ENCODE measurements around the gene FMOD. TPM values are rescaled to one million over a fixed set of nuclear protein-coding genes. Genes with fewer than 3 reads are reported as not detected.
"Not testable (repeated sequence)": the region's sequence is repeated elsewhere in the genome, so short reads cannot be mapped to it uniquely, and the experiment has no call there.

Gene FMOD
- total RNA-seq, 1 experiment from 2014 or later: not detected

DNA sequence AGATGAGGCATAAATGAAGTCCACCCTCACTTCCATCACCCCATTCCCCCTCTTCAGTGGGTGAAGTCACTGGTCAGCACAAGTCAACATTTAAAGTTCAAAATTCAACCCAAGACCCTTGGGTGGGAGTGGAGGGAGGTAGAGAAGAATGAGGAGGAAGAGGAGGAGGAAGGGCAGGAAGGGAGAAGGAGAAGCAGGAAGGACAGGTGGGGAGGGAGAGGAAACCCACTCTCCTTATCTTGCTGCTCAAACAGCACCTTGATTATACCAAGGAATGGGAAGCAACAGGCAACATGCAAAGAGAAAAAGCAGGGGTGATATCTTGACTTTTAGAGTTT, 49.6 kb downstream of the FMOD start:
- no peaks in the 10 kb centered on the region for H3K9me2 ChIP-seq (replicated peaks; ENCODE audit: low read length)

GRCh38 chr1:203300441-203301330, 50.2 kb downstream of the FMOD start:
- H3K27ac ChIP-seq (ENCODE audit: low read length): no peak overlapping the region
- H3K9ac ChIP-seq (ENCODE audit: low read length): no peak overlapping the region
- no peak overlapping the region for H3K4me2 ChIP-seq (ENCODE audit: low read length)
- BruUV-seq (replicated peaks): no TSS peak
- DNase-seq (no peak), ATAC-seq (no peak)
- H3K4me3 ChIP-seq (ENCODE audit: low read length): no peak overlapping the region
- H3K36me3 ChIP-seq (ENCODE audit: low read depth, low read length): no peaks in the 10 kb centered on the region
- POLR2A ChIA-PET (ENCODE audit: unreplicated experiment): interaction anchor here (0.6 kb wide), 1 partner anchor 157 kb away, joined by 20 read pairs; no protein-coding TSS in a partner anchor
- no peak overlapping the region for H2AFZ ChIP-seq (ENCODE audit: low read length)
- peaks cover 38% of the 10 kb centered on the region for H3K27me3 ChIP-seq (ENCODE audit: low read length)
- TF ChIP-seq, protein P1, sequence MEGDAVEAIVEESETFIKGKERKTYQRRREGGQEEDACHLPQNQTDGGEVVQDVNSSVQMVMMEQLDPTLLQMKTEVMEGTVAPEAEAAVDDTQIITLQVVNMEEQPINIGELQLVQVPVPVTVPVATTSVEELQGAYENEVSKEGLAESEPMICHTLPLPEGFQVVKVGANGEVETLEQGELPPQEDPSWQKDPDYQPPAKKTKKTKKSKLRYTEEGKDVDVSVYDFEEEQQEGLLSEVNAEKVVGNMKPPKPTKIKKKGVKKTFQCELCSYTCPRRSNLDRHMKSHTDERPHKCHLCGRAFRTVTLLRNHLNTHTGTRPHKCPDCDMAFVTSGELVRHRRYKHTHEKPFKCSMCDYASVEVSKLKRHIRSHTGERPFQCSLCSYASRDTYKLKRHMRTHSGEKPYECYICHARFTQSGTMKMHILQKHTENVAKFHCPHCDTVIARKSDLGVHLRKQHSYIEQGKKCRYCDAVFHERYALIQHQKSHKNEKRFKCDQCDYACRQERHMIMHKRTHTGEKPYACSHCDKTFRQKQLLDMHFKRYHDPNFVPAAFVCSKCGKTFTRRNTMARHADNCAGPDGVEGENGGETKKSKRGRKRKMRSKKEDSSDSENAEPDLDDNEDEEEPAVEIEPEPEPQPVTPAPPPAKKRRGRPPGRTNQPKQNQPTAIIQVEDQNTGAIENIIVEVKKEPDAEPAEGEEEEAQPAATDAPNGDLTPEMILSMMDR (conservative IDR thresholded peaks at IDR 0.05; ENCODE audit: low read depth, low read length): no peak
- TF ChIP-seq EZH2 (IDR thresholded peaks at IDR 0.05; ENCODE audit: low read length, unreplicated experiment): no peak
- no peak for TF ChIP-seq EZH2phosphoT487 (IDR thresholded peaks at IDR 0.05; ENCODE audit: borderline replicate concordance, low read length)
- CTCF ChIA-PET: no interaction called here
- H3F3A ChIP-seq (ENCODE audit: low read length, unreplicated experiment): no peaks in the 10 kb centered on the region
- no peaks in the 10 kb centered on the region for H3K9me2 ChIP-seq (replicated peaks; ENCODE audit: low read length)
- no peaks in the 10 kb centered on the region for H3K79me2 ChIP-seq (ENCODE audit: low read length)
- no peaks in the 10 kb centered on the region for H3K9me3 ChIP-seq (ENCODE audit: low read length)
- H4K20me1 ChIP-seq (ENCODE audit: low read length): no peaks in the 10 kb centered on the region
- H3K4me1 ChIP-seq (ENCODE audit: insufficient read depth, low read length): peaks cover 5% of the 10 kb centered on the region; the same call in 1 of the 2 replicates
- intact Hi-C loops (cut with micrococcal nuclease): no loop called here

More for the DNA sequence above, 49.6 kb downstream of the FMOD start:
- TF ChIP-seq EZH2phosphoT487 (IDR thresholded peaks at IDR 0.05; ENCODE audit: borderline replicate concordance, low read length): no peak
- TF ChIP-seq, protein P1 (conservative IDR thresholded peaks at IDR 0.05; ENCODE audit: low read depth, low read length): no peak
- TF ChIP-seq EZH2 (IDR thresholded peaks at IDR 0.05; ENCODE audit: low read length, unreplicated experiment): no peak
- Histone ChIP-seq H4K20me1 (ENCODE audit: low read length) (no peaks in the 10 kb centered on the region), H3K36me3 (ENCODE audit: low read depth, low read length) (no peaks in the 10 kb centered on the region), H3K4me2 (ENCODE audit: low read length) (no peak overlapping the region), H3K9ac (ENCODE audit: low read length) (no peak overlapping the region), H3K9me3 (ENCODE audit: low read length) (no peaks in the 10 kb centered on the region), H3K4me1 (ENCODE audit: insufficient read depth, low read length) (peaks cover 11% of the 10 kb centered on the region), H3K27me3 (ENCODE audit: low read length) (peaks cover 34% of the 10 kb centered on the region; the same call in 1 of the 2 replicates), H3K27ac (ENCODE audit: low read length) (no peak overlapping the region), H2AFZ (ENCODE audit: low read length) (no peak overlapping the region), H3F3A (ENCODE audit: low read length, unreplicated experiment) (no peaks in the 10 kb centered on the region), H3K79me2 (ENCODE audit: low read length) (no peaks in the 10 kb centered on the region), H3K4me3 (ENCODE audit: low read length) (no peak overlapping the region)
- no peak for ATAC-seq
- intact Hi-C loops (cut with micrococcal nuclease): no loop called here
- no peak for DNase-seq
- ChIA-PET CTCF (no interaction called here), POLR2A (ENCODE audit: unreplicated experiment) (no interaction called here)
- BruUV-seq (replicated peaks): no TSS peak

DNA sequence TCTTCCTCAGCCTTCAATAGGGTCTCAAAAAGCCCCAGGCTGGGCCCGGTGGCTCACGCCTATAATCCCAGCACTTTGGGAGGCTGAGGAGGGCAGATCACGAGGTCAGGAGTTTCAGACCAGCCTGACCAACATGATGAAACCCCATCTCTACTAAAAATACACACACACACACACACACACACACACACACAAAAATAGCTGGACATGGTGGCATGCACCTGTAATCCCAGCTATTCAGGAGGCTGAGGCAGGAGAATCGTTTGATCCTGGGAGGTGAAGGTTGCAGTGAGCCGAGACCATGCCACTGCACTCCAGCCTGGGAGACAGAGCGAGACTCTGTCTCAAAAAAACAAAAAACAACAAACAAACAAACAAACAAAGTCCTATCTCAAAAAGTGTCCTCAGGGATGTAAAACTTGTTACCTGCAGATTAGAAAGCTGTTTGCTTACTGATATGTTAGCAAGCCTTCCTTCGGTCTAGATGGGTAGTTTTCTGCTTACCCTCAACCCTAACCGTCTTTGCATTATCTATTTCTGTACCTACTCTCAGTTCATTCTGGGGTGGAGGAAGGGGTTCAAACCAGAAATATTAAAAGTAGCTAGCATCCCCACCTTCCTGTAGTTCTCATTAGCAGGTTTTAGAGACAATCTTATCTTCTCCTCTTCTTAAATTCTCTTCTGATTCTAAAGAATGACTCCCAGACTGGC, 51.0 kb downstream of the FMOD start:
- H4K20me1 ChIP-seq (ENCODE audit: low read length); H3K36me3 ChIP-seq (ENCODE audit: low read depth, low read length); intact Hi-C loops (cut with micrococcal nuclease); POLR2A ChIA-PET (ENCODE audit: unreplicated experiment); CTCF ChIA-PET; H3K9me2 ChIP-seq (replicated peaks; ENCODE audit: low read length); H3K4me1 ChIP-seq (ENCODE audit: insufficient read depth, low read length); H3K9me3 ChIP-seq (ENCODE audit: low read length); H3K27ac ChIP-seq (ENCODE audit: low read length); BruUV-seq (replicated peaks); H3K4me2 ChIP-seq (ENCODE audit: low read length); H3K4me3 ChIP-seq (ENCODE audit: low read length); ATAC-seq; H3K9ac ChIP-seq (ENCODE audit: low read length); H3F3A ChIP-seq (ENCODE audit: low read length, unreplicated experiment); H2AFZ ChIP-seq (ENCODE audit: low read length); DNase-seq; H3K79me2 ChIP-seq (ENCODE audit: low read length): not testable (repeated sequence)
- peaks cover 43% of the 10 kb centered on the region for H3K27me3 ChIP-seq (ENCODE audit: low read length)
